ENCODE measurements around the gene VAMP2.

DNA sequence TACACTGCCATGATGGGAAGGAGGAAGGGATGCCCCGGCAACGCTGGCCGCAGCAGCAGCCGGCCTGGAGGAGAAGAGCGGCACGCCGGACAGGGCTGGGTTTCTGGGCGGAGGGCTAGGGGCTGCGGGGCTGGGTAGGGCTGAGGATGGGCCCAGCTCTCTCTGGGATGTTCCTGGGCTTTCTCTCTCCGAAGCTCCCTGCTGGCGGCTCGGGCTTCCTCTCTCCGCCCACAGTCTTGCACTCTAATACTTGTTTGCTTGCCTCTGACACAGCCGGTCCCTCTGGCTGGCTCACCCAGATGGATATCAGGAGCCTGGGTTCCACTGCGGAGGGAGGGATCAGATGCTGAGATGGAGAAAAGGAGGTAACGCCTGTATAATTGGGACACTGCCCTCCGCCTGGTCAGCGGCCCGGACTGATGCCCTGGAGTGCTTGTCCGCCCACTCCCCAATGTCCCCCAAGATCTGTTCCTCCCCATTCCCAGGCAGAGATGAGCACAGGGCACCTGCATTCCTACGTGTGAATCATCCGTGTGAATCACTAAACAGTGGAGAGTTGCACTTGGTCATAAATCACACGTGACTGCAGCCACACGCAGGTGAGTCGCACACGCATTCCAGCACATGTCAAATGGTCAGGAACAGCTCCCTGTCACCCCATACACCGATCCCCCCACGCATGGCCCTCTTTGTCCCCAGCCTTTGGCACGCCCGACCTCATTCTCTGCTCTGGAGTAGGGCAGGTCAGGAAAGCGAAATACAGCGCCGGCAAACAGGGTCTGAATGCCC lies 44.6 kb downstream of the VAMP2 start, which contains the start of gene ALOXE3:
- TF ChIP-seq, protein P1, sequence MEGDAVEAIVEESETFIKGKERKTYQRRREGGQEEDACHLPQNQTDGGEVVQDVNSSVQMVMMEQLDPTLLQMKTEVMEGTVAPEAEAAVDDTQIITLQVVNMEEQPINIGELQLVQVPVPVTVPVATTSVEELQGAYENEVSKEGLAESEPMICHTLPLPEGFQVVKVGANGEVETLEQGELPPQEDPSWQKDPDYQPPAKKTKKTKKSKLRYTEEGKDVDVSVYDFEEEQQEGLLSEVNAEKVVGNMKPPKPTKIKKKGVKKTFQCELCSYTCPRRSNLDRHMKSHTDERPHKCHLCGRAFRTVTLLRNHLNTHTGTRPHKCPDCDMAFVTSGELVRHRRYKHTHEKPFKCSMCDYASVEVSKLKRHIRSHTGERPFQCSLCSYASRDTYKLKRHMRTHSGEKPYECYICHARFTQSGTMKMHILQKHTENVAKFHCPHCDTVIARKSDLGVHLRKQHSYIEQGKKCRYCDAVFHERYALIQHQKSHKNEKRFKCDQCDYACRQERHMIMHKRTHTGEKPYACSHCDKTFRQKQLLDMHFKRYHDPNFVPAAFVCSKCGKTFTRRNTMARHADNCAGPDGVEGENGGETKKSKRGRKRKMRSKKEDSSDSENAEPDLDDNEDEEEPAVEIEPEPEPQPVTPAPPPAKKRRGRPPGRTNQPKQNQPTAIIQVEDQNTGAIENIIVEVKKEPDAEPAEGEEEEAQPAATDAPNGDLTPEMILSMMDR (IDR thresholded peaks at IDR 0.05): no peak
- TF ChIP-seq POLR2A (IDR thresholded peaks at IDR 0.05; ENCODE audit: low read length) (no peak), CBX2 (IDR thresholded peaks at IDR 0.05; ENCODE audit: borderline replicate concordance, low read depth) (no peak), NPAS2 (CRISPR knock-in tag; IDR thresholded peaks at IDR 0.05; ENCODE audit: borderline replicate concordance) (no peak; the same call in 1 of the 2 replicates)
